H9 (cell line): ENCODE measurements around the gene ZMIZ1. TPM values are rescaled to one million over a fixed set of nuclear protein-coding genes. Genes with fewer than 3 reads are reported as not detected.

Experiments
- DNase-seq: peaks from one replicate; pipeline ENCODE4 v3.0.0-alpha.2; 2017
- H2AFZ ChIP-seq: one replicate; pipeline ENCODE4 v1.6.1; 2013; ENCODE audit warnings: mild to moderate bottlenecking, low read length, control low read depth, moderate library complexity
- H2AK5ac ChIP-seq: 2 replicates; pipeline ENCODE4 v1.6.1; 2013; ENCODE audit warnings: low read length, control low read depth, mixed read lengths; ENCODE audit not compliant: insufficient read length
- H2BK120ac ChIP-seq: one replicate; pipeline ENCODE4 v1.6.1; 2013; ENCODE audit warnings: low read depth, mild to moderate bottlenecking, low read length, control low read depth, inconsistent platforms; ENCODE audit not compliant: poor library complexity, severe bottlenecking
- H2BK12ac ChIP-seq: 2 replicates; pipeline ENCODE4 v1.6.1; 2013; ENCODE audit warnings: low read length, control low read depth, mixed read lengths, low read depth; ENCODE audit not compliant: insufficient read length
- H2BK15ac ChIP-seq: 2 replicates; pipeline ENCODE4 v1.6.1; 2013; ENCODE audit warnings: low read depth, low read length, control low read depth
- H2BK20ac ChIP-seq: one replicate; pipeline ENCODE4 v1.6.1; 2013; ENCODE audit warnings: low read depth, mild to moderate bottlenecking, low read length, control low read depth, inconsistent platforms; ENCODE audit not compliant: poor library complexity, severe bottlenecking
- H2BK5ac ChIP-seq: 2 replicates; pipeline ENCODE4 v1.6.1; 2013; ENCODE audit warnings: low read length, control low read depth, mixed read lengths; ENCODE audit not compliant: insufficient read length
- H3K14ac ChIP-seq: 2 replicates; pipeline ENCODE4 v1.6.1; 2013; ENCODE audit warnings: low read length, control low read depth; ENCODE audit not compliant: insufficient read depth
- H3K18ac ChIP-seq: 2 replicates; pipeline ENCODE4 v1.6.1; 2013; ENCODE audit warnings: low read depth, mild to moderate bottlenecking, mixed read lengths, low read length, control low read depth; ENCODE audit not compliant: insufficient read length
- H3K23ac ChIP-seq: 2 replicates; pipeline ENCODE4 v1.6.1; 2013; ENCODE audit warnings: low read length, control low read depth, mixed read lengths, low read depth; ENCODE audit not compliant: insufficient read length
- H3K23me2 ChIP-seq: 2 replicates; pipeline ENCODE4 v1.6.1; 2013; ENCODE audit warnings: low read depth, mild to moderate bottlenecking, mixed read lengths, low read length, control low read depth; ENCODE audit not compliant: insufficient read length, poor library complexity, severe bottlenecking
- H3K27ac ChIP-seq: 2 replicates; pipeline ENCODE4 v1.5.1; 2013; ENCODE audit warnings: low read length, control low read depth, mixed read lengths, low read depth; ENCODE audit not compliant: insufficient read length
- H3K27me3 ChIP-seq: 2 replicates; pipeline ENCODE4 v1.6.1; 2013; ENCODE audit warnings: low read length, control low read depth, inconsistent platforms; ENCODE audit not compliant: insufficient read depth
- H3K4ac ChIP-seq: 2 replicates; pipeline ENCODE4 v1.6.1; 2013; ENCODE audit warnings: low read depth, mild to moderate bottlenecking, control low read depth, inconsistent platforms, low read length, moderate library complexity
- H3K4me1 ChIP-seq: 2 replicates; pipeline ENCODE4 v1.6.1; 2013; ENCODE audit warnings: low read length, control low read depth, inconsistent platforms; ENCODE audit not compliant: insufficient read depth
- H3K4me2 ChIP-seq: 2 replicates; pipeline ENCODE4 v1.6.1; 2013; ENCODE audit warnings: low read length, control low read depth, mixed read lengths; ENCODE audit not compliant: insufficient read length, insufficient read depth
- H3K56ac ChIP-seq: 2 replicates; pipeline ENCODE4 v1.6.1; 2013; ENCODE audit warnings: low read depth, mild to moderate bottlenecking, mixed read lengths, low read length, control low read depth; ENCODE audit not compliant: insufficient read length
- H3K79me1 ChIP-seq: 2 replicates; pipeline ENCODE4 v1.6.1; 2013; ENCODE audit warnings: low read depth, mild to moderate bottlenecking, moderate library complexity, low read length, control low read depth, inconsistent platforms; ENCODE audit not compliant: insufficient read depth, poor library complexity, severe bottlenecking
- H3K79me2 ChIP-seq: 2 replicates; pipeline ENCODE4 v1.6.1; 2013; ENCODE audit warnings: low read length, control low read depth, inconsistent platforms; ENCODE audit not compliant: insufficient read depth
- H3K9ac ChIP-seq: 2 replicates; pipeline ENCODE4 v1.6.1; 2013; ENCODE audit warnings: low read length, control low read depth, mixed read lengths; ENCODE audit not compliant: insufficient read length; ENCODE audit errors: extremely low read depth
- H3K9me3 ChIP-seq: one replicate; pipeline ENCODE4 v1.6.1; 2013; ENCODE audit warnings: low read depth, low read length, inconsistent platforms; ENCODE audit not compliant: control insufficient read depth
- H3T11ph ChIP-seq: one replicate; pipeline ENCODE4 v1.6.1; 2013; ENCODE audit warnings: mild to moderate bottlenecking, low read length, control low read depth, inconsistent platforms
- H4K20me1 ChIP-seq: one replicate; pipeline ENCODE4 v1.6.1; 2013; ENCODE audit not compliant: control insufficient read depth, insufficient read length, insufficient read depth
- H4K5ac ChIP-seq: 2 replicates; pipeline ENCODE4 v1.6.1; 2013; ENCODE audit warnings: low read depth, mild to moderate bottlenecking, mixed read lengths, low read length, control low read depth; ENCODE audit not compliant: insufficient read length
- H4K8ac ChIP-seq: replicated peaks from 2 replicates; pipeline ENCODE4 v1.6.1; 2013; ENCODE audit warnings: low read length, control low read depth, mixed read lengths, low read depth; ENCODE audit not compliant: insufficient read length
- H4K91ac ChIP-seq: 2 replicates; pipeline ENCODE4 v1.6.1; 2013; ENCODE audit warnings: low read depth, mild to moderate bottlenecking, moderate library complexity, mixed read lengths, low read length, control low read depth; ENCODE audit not compliant: insufficient read length
- H3K27ac Mint-ChIP-seq, 3 experiments: 2 replicates in 2 of 3; 3 replicates in 1 of 3; pipeline ENCODE4 v1.8.0; 2020 to 2021; ENCODE audit warnings: mixed read lengths in 3 of 3, mild to moderate bottlenecking in 1 of 3, moderate library complexity in 1 of 3
- H3K27me3 Mint-ChIP-seq: 2 replicates; pipeline ENCODE4 v1.8.0; 2021; ENCODE audit warnings: low read depth, mild to moderate bottlenecking, moderate library complexity, mixed read lengths
- H3K36me3 Mint-ChIP-seq, 3 experiments: 2 replicates in 2 of 3; 3 replicates in 1 of 3; pipeline ENCODE4 v1.8.0; 2020 to 2021; ENCODE audit warnings: low read depth in 3 of 3, mixed read lengths in 3 of 3; ENCODE audit not compliant: insufficient read depth in 1 of 3
- H3K4me1 Mint-ChIP-seq, 2 experiments: 2 replicates each; pipeline ENCODE4 v1.8.0; 2020; ENCODE audit warnings: mixed read lengths in 2 of 2
- H3K4me3 Mint-ChIP-seq, 2 experiments: 2 replicates in 1 of 2; 3 replicates in 1 of 2; pipeline ENCODE4 v1.8.0; 2020 to 2021; ENCODE audit warnings: mild to moderate bottlenecking in 2 of 2, mixed read lengths in 2 of 2, moderate library complexity in 1 of 2
- H3K9me3 Mint-ChIP-seq, 2 experiments: 2 replicates in 1 of 2; 3 replicates in 1 of 2; pipeline ENCODE4 v1.8.0; 2020; ENCODE audit warnings: mild to moderate bottlenecking in 2 of 2, mixed read lengths in 2 of 2, moderate library complexity in 1 of 2
- WGBS: extraction: QIAGEN DNeasy Blood & Tissue Kit; methylation state at CpG from one replicate; pipeline ENCODE4 v1.1.7; 2013; ENCODE audit warnings: missing lambda C conversion rate, low lambda C conversion rate, mixed read lengths; ENCODE audit not compliant: insufficient read length; ENCODE audit errors: extremely low coverage; 5-methylcytosine and 5-hydroxymethylcytosine counted together
- total RNA-seq: library from RNA; stranded (reverse); gene quantifications from 2 replicates; pipeline ENCODE4 v1.2.1, GENCODE V29; 2021
- TF ChIP-seq, protein P1 (sequence below): fragments of 200-600 bp; sonication (generic); conservative IDR thresholded peaks from 3 replicates; pipeline ENCODE4 v1.8.0; 2021; ENCODE audit warnings: antibody characterized with exemption, mild to moderate bottlenecking

ZMIZ1 gene
- total RNA-seq, 1 experiment from 2014 or later, result 36.9 TPM

DNA sequence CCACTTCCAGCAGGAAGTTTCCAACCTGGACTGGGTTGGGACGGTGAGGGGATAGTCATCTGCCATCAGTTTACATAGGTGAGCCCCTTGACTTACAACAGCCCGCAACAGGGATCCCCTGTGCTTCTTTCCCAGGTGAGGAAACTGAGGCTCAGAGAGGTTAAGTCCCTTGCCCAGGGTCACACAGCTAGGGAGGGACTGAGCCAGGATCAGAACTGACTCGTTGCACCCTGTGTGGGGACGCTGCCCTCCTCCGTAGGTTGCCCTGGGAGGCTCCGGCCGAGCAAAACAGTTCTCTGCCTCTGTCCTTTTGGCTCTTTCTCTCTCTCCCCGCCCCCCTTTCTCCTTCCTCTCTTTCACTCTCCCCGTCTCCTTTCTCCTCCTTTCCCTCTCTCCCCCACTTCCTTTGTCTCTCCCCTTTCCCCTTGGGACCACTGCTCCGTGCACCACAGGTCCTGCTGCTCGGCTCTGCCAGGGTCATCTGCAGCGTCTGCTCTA is 161.1 kb downstream of the ZMIZ1 start:
- H4K5ac ChIP-seq, result no peak overlapping the region
- H2BK20ac ChIP-seq, result no peak overlapping the region
- H2AK5ac ChIP-seq, result no peak overlapping the region
- no peaks in the 10 kb centered on the region for H3K9me3 ChIP-seq
- H2BK15ac ChIP-seq, result no peak overlapping the region
- no peak overlapping the region for H3K9ac ChIP-seq
- no peak overlapping the region for H3K27ac ChIP-seq
- Mint-ChIP-seq H3K27ac (peak overlapping the region; percentile 23 to 96 (median 93)), H3K27me3 (peaks cover 28% of the 10 kb centered on the region), H3K4me3 (peak overlapping the region in 1 of 2 experiments; percentile 52; a peak in 3 of 5 replicates), H3K4me1 (peaks cover 27 to 38% of the 10 kb centered on the region in 2 experiments), H3K9me3 (no peaks in the 10 kb centered on the region), H3K36me3 (peaks cover 7 to 16% (median 11%) of the 10 kb centered on the region in 3 experiments; a peak in 6 of 7 replicates)
- no peaks in the 10 kb centered on the region; the same call in 1 of the 2 replicates for H3K27me3 ChIP-seq
- 0 out of 2 replicates have a peak overlapping the region, but pooled peaks have one; percentile 9 for H3K14ac ChIP-seq
- TF ChIP-seq, protein P1, sequence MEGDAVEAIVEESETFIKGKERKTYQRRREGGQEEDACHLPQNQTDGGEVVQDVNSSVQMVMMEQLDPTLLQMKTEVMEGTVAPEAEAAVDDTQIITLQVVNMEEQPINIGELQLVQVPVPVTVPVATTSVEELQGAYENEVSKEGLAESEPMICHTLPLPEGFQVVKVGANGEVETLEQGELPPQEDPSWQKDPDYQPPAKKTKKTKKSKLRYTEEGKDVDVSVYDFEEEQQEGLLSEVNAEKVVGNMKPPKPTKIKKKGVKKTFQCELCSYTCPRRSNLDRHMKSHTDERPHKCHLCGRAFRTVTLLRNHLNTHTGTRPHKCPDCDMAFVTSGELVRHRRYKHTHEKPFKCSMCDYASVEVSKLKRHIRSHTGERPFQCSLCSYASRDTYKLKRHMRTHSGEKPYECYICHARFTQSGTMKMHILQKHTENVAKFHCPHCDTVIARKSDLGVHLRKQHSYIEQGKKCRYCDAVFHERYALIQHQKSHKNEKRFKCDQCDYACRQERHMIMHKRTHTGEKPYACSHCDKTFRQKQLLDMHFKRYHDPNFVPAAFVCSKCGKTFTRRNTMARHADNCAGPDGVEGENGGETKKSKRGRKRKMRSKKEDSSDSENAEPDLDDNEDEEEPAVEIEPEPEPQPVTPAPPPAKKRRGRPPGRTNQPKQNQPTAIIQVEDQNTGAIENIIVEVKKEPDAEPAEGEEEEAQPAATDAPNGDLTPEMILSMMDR, result no peak
- H2AFZ ChIP-seq, result no peak overlapping the region
- no peaks in the 10 kb centered on the region for H3K79me2 ChIP-seq
- H4K8ac ChIP-seq, result no peak overlapping the region
- H3K23ac ChIP-seq, result no peak overlapping the region
- H3K18ac ChIP-seq, result peak overlapping the region; percentile 37
- H3K4me1 ChIP-seq, result peaks cover 5% of the 10 kb centered on the region; the same call in 1 of the 2 replicates
- no peak overlapping the region for H2BK120ac ChIP-seq
- DNase-seq, result no peak
- no peak overlapping the region for H2BK5ac ChIP-seq
- H3K56ac ChIP-seq, result no peak overlapping the region
- H4K20me1 ChIP-seq, result no peaks in the 10 kb centered on the region
- no peak overlapping the region for H3K4ac ChIP-seq
- WGBS, result no CpG with 5 or more reads among the region's 12 CpGs
- no peak overlapping the region for H3T11ph ChIP-seq
- H4K91ac ChIP-seq, result no peak overlapping the region
- H3K23me2 ChIP-seq, result no peaks in the 10 kb centered on the region
- H2BK12ac ChIP-seq, result no peak overlapping the region
- H3K79me1 ChIP-seq, result no peaks in the 10 kb centered on the region
- no peak overlapping the region for H3K4me2 ChIP-seq
